Activated CD8-positive, alpha-beta memory T cell treated with anti-CD3 and anti-CD28 coated beads, Interleukin-2, amount 10 ng/mL, durations not matched to agents 7 days and 5 days (primary cell): ENCODE results near the gene KLK1. TPM values are rescaled to one million over a fixed set of nuclear protein-coding genes. Genes with fewer than 3 reads are reported as not detected.
A peak's percentile ranks its signal among the peaks of the same experiment; 100 is the strongest.

Experiments
- ATAC-seq: fragments of 150-1000 bp; cut with Tn5 transposase; one replicate; pipeline ENCODE4 v1.10.0; 2021; ENCODE audit warnings: moderate library complexity
- CTCF ChIA-PET: fragments of 350-600 bp; sonication (Branson Sonifier 250); formaldehyde crosslinking; loops from one replicate; lab custom pipeline; 2021; ENCODE audit warnings: antibody characterized with exemption; lab: Charles Lee
- DNase-seq: peaks from one replicate; pipeline ENCODE4 v3.0.0-alpha.2; 2020
- H3K27ac Mint-ChIP-seq: one replicate; pipeline ENCODE4 v1.8.0; 2021; ENCODE audit warnings: mild to moderate bottlenecking, mixed read lengths
- H3K27me3 Mint-ChIP-seq: one replicate; pipeline ENCODE4 v1.8.0; 2021; ENCODE audit warnings: mixed read lengths
- H3K36me3 Mint-ChIP-seq: one replicate; pipeline ENCODE4 v1.8.0; 2021; ENCODE audit warnings: mild to moderate bottlenecking, mixed read lengths
- H3K4me1 Mint-ChIP-seq: one replicate; pipeline ENCODE4 v1.8.0; 2021; ENCODE audit warnings: mixed read lengths
- H3K4me3 Mint-ChIP-seq: one replicate; pipeline ENCODE4 v1.8.0; 2021; ENCODE audit warnings: mild to moderate bottlenecking, moderate library complexity, mixed read lengths
- H3K9me3 Mint-ChIP-seq: one replicate; pipeline ENCODE4 v1.8.0; 2022; ENCODE audit warnings: low read depth, mixed read lengths
- total RNA-seq, 2 experiments: library from RNA; stranded (reverse); gene quantifications; one replicate each; pipeline ENCODE4 v1.2.3, GENCODE V29; 2021

Gene KLK1
- total RNA-seq: 1 to 10 TPM; 3.0 to 3.2 TPM

DNA sequence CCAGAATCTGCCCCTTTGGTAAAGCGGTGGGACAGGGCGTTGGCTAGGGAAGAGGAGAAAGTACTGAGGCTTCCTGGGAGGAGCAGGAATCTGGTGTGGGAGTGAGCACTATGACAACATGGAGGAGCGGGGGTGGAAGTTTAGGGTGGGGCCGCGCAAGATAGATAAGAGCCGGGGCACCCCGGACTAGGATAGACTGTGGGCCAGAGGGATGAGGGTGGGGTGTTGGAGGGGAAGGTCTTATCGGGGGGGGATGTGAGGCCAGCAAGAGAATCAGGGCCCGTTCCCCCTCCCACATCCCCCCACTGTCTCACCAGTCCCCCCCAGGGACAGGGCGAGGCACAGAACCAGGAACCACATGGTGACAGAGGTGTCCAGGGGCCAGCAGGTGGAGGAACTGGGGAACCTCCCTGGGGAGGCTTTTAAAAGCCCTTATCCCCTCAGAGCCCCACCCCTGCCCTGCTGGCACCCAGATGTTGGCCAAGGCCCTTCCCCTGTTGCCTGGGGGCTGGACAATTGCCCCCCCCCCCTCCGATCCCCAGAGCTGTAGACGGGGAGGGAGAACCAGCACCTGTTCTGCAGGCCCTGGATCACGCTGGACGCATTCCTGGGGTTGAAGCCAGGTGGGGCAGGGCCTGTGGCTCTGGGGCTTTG, at the start of gene KLK1:
Gene KLK1 (minus strand): TSS at position 399 of the 654 bp plus-strand sequence. CDS start 39 bp downstream, at position 360.
- no peak within 1 kb of the TSS for H3K4me3 Mint-ChIP-seq
- H3K9me3 Mint-ChIP-seq: no peaks in the 10 kb centered on the region
- CTCF ChIA-PET: interaction anchor here (1.0 kb wide), 1 partner anchor 98 kb away, joined by 3 read pairs; no protein-coding TSS in a partner anchor
- H3K36me3 Mint-ChIP-seq: no peaks in the 10 kb centered on the region
- H3K27me3 Mint-ChIP-seq: peaks cover 44% of the 10 kb centered on the region
- no peak within 1 kb of the TSS for H3K27ac Mint-ChIP-seq
- DNase-seq (no peak), ATAC-seq (no peak)
- peaks cover 24% of the 10 kb centered on the region for H3K4me1 Mint-ChIP-seq

DNA sequence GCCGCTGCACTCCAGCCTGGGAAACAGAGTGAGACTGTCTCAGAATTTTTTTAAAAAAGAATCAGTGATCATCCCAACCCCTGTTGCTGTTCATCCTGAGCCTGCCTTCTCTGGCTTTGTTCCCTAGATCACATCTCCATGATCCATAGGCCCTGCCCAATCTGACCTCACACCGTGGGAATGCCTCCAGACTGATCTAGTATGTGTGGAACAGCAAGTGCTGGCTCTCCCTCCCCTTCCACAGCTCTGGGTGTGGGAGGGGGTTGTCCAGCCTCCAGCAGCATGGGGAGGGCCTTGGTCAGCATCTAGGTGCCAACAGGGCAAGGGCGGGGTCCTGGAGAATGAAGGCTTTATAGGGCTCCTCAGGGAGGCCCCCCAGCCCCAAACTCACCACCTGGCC, 49.5 kb upstream of the KLK1 start, which contains the start of gene KLK2:
Gene KLK2 (plus strand): TSS at position 384 of the 400 bp plus-strand sequence. CDS start 35 bp downstream, outside the sequence.
- CTCF ChIA-PET: interaction anchor here (1.3 kb wide), 1 partner anchor 49 kb away, joined by 3 read pairs; no protein-coding TSS in a partner anchor
- Mint-ChIP-seq H3K27me3 (peaks cover 17% of the 10 kb centered on the region), H3K9me3 (no peaks in the 10 kb centered on the region), H3K36me3 (no peaks in the 10 kb centered on the region), H3K27ac (no peak within 1 kb of the TSS), H3K4me1 (no peaks in the 10 kb centered on the region), H3K4me3 (no peak within 1 kb of the TSS)
- ATAC-seq (no peak), DNase-seq (no peak)

DNA sequence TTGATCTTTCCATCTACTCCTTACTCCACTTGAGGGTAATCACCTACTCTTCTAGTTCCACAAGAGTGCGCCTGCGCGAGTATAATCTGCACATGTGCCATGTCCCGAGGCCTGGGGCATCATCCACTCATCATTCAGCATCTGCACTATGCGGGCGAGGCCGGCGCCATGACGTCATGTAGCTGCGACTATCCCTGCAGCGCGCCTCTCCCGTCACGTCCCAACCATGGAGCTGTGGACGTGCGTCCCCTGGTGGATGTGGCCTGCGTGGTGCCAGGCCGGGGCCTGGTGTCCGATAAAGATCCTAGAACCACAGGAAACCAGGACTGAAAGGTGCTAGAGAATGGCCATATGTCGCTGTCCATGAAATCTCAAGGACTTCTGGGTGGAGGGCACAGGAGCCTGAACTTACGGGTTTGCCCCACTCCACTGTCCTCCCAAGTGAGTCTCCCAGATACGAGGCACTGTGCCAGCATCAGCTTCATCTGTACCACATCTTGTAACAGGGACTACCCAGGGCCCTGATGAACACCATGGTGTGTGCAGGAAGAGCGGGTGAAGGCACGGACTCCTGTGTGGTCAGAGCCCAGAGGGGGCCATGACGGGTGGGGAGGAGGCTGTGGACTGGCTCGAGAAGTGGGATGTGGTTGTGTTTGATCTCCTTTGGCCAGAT, 47.0 kb upstream of the KLK1 start:
- no peak overlapping the region for H3K4me3 Mint-ChIP-seq
- ATAC-seq (no peak), DNase-seq (peak; percentile 44)
- no peaks in the 10 kb centered on the region for H3K4me1 Mint-ChIP-seq
- H3K9me3 Mint-ChIP-seq: no peaks in the 10 kb centered on the region
- no peaks in the 10 kb centered on the region for H3K36me3 Mint-ChIP-seq
- no peak overlapping the region for H3K27ac Mint-ChIP-seq
- CTCF ChIA-PET: interaction anchor here (0.6 kb wide), 1 partner anchor 63 kb away, joined by 3 read pairs; no protein-coding TSS in a partner anchor
- peaks cover 26% of the 10 kb centered on the region for H3K27me3 Mint-ChIP-seq

DNA sequence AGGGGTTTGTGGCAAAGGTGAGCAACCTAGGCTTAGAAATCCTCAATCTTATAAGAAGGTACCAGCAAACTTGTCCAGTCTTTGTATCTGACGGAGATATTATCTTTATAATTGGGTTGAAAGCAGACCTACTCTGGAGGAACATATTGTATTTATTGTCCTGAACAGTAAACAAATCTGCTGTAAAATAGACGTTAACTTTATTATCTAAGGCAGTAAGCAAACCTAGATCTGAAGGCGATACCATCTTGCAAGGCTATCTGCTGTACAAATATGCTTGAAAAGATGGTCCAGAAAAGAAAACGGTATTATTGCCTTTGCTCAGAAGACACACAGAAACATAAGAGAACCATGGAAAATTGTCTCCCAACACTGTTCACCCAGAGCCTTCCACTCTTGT, 45.9 kb upstream of the KLK1 start:
- ATAC-seq: no peak
- Mint-ChIP-seq H3K27me3 (peaks cover 29% of the 10 kb centered on the region), H3K9me3 (no peaks in the 10 kb centered on the region), H3K36me3 (no peaks in the 10 kb centered on the region), H3K27ac (no peak overlapping the region), H3K4me3 (no peak overlapping the region), H3K4me1 (no peaks in the 10 kb centered on the region)
- DNase-seq: no peak
- CTCF ChIA-PET: no interaction called here

DNA sequence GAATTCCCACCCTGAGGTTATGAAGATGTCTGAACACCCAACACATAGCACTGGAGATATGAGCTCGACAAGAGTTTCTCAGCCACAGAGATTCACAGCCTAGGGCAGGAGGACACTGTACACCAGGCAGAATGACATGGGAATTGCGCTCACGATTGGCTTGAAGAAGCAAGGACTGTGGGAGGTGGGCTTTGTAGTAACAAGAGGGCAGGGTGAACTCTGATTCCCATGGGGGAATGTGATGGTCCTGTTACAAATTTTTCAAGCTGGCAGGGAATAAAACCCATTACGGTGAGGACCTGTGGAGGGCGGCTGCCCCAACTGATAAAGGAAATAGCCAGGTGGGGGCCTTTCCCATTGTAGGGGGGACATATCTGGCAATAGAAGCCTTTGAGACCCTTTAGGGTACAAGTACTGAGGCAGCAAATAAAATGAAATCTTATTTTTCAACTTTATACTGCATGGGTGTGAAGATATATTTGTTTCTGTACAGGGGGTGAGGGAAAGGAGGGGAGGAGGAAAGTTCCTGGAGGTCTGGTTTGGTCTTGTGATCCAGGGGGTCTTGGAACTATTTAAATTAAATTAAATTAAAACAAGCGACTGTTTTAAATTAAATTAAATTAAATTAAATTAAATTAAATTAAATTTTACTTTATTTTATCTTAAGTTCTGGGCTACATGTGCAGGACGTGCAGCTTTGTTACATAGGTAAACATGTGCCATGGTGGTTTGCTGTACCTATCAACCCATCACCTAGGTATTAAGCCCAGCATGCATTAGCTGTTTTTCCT, 38.1 kb upstream of the KLK1 start:
- Mint-ChIP-seq H3K4me3 (no peak overlapping the region), H3K36me3 (no peaks in the 10 kb centered on the region), H3K27ac (no peak overlapping the region), H3K9me3 (no peaks in the 10 kb centered on the region), H3K27me3 (peaks cover 30% of the 10 kb centered on the region), H3K4me1 (no peaks in the 10 kb centered on the region)
- ATAC-seq (no peak), DNase-seq (no peak)
- CTCF ChIA-PET: no interaction called here

DNA sequence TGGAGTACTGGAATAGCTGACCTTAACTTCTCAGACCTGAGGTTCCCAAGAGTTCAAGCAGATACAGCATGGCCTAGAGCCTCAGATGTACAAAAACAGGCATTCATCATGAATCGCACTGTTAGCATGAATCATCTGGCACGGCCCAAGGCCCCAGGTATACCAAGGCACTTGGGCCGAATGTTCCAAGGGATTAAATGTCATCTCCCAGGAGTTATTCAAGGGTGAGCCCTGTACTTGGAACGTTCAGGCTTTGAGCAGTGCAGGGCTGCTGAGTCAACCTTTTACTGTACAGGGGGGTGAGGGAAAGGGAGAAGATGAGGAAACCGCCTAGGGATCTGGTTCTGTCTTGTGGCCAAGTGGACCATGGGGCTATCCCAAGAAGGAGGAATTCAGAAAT, 37.4 kb upstream of the KLK1 start:
- no peaks in the 10 kb centered on the region for H3K4me1 Mint-ChIP-seq
- CTCF ChIA-PET: no interaction called here
- H3K9me3 Mint-ChIP-seq: no peaks in the 10 kb centered on the region
- H3K27ac Mint-ChIP-seq: no peak overlapping the region
- H3K36me3 Mint-ChIP-seq: no peaks in the 10 kb centered on the region
- no peak for DNase-seq
- ATAC-seq: no peak
- H3K4me3 Mint-ChIP-seq: no peak overlapping the region
- peaks cover 24% of the 10 kb centered on the region for H3K27me3 Mint-ChIP-seq

DNA sequence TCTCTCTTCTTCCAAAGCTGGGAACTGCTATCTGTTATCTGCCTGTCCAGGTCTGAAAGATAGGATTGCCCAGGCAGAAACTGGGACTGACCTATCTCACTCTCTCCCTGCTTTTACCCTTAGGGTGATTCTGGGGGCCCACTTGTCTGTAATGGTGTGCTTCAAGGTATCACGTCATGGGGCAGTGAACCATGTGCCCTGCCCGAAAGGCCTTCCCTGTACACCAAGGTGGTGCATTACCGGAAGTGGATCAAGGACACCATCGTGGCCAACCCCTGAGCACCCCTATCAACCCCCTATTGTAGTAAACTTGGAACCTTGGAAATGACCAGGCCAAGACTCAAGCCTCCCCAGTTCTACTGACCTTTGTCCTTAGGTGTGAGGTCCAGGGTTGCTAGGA, 36.3 kb upstream of the KLK1 start:
- ATAC-seq: no peak
- no peak overlapping the region for H3K27ac Mint-ChIP-seq
- DNase-seq: no peak
- no peaks in the 10 kb centered on the region for H3K36me3 Mint-ChIP-seq
- H3K9me3 Mint-ChIP-seq: no peaks in the 10 kb centered on the region
- H3K27me3 Mint-ChIP-seq: peaks cover 23% of the 10 kb centered on the region
- H3K4me1 Mint-ChIP-seq: no peaks in the 10 kb centered on the region
- CTCF ChIA-PET: no interaction called here
- no peak overlapping the region for H3K4me3 Mint-ChIP-seq

DNA sequence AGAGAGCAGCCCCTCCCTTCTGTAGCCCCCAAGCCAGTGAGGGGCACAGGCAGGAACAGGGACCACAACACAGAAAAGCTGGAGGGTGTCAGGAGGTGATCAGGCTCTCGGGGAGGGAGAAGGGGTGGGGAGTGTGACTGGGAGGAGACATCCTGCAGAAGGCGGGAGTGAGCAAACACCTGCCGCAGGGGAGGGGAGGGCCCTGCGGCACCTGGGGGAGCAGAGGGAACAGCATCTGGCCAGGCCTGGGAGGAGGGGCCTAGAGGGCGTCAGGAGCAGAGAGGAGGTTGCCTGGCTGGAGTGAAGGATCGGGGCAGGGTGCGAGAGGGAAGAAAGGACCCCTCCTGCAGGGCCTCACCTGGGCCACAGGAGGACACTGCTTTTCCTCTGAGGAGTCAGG, 35.3 kb upstream of the KLK1 start:
- ATAC-seq (no peak), DNase-seq (no peak)
- Mint-ChIP-seq H3K9me3 (no peaks in the 10 kb centered on the region), H3K4me3 (no peak overlapping the region), H3K36me3 (no peaks in the 10 kb centered on the region), H3K4me1 (no peaks in the 10 kb centered on the region), H3K27ac (no peak overlapping the region), H3K27me3 (peaks cover 27% of the 10 kb centered on the region)
- CTCF ChIA-PET: no interaction called here

DNA sequence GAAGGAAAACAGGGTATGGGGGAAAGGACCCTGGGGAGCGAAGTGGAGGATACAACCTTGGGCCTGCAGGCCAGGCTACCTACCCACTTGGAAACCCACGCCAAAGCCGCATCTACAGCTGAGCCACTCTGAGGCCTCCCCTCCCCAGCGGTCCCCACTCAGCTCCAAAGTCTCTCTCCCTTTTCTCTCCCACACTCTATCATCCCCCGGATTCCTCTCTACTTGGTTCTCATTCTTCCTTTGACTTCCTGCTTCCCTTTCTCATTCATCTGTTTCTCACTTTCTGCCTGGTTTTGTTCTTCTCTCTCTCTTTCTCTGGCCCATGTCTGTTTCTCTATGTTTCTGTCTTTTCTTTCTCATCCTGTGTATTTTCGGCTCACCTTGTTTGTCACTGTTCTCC, 33.8 kb upstream of the KLK1 start:
- H3K4me1 Mint-ChIP-seq: no peaks in the 10 kb centered on the region
- DNase-seq (no peak), ATAC-seq (no peak)
- H3K36me3 Mint-ChIP-seq: no peaks in the 10 kb centered on the region
- CTCF ChIA-PET: no interaction called here
- H3K4me3 Mint-ChIP-seq: no peak overlapping the region
- H3K27me3 Mint-ChIP-seq: peaks cover 24% of the 10 kb centered on the region
- no peak overlapping the region for H3K27ac Mint-ChIP-seq
- no peaks in the 10 kb centered on the region for H3K9me3 Mint-ChIP-seq

DNA sequence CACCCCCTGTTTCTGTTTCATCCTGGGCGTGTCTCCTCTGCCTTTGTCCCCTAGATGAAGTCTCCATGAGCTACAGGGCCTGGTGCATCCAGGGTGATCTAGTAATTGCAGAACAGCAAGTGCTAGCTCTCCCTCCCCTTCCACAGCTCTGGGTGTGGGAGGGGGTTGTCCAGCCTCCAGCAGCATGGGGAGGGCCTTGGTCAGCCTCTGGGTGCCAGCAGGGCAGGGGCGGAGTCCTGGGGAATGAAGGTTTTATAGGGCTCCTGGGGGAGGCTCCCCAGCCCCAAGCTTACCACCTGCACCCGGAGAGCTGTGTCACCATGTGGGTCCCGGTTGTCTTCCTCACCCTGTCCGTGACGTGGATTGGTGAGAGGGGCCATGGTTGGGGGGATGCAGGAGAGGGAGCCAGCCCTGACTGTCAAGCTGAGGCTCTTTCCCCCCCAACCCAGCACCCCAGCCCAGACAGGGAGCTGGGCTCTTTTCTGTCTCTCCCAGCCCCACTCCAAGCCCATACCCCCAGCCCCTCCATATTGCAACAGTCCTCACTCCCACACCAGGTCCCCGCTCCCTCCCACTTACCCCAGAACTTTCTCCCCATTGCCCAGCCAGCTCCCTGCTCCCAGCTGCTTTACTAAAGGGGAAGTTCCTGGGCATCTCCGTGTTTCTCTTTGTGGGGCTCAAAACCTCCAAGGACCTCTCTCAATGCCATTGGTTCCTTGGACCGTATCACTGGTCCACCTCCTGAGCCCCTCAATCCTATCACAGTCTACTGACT, 31.2 kb upstream of the KLK1 start, which contains the start of gene KLK3:
Gene KLK3 (plus strand): TSS at position 280 of the 775 bp plus-strand sequence. CDS start 41 bp downstream, at position 321.
- no peaks in the 10 kb centered on the region for H3K36me3 Mint-ChIP-seq

DNA sequence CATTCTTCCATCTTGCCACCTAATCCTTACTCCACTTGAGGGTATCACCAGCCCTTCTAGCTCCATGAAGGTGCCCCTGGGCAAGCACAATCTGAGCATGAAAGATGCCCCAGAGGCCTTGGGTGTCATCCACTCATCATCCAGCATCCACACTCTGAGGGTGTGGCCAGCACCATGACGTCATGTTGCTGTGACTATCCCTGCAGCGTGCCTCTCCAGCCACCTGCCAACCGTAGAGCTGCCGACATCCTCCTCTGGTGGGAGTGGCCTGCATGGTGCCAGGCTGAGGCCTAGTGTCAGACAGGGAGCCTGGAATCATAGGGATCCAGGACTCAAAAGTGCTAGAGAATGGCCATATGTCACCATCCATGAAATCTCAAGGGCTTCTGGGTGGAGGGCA, 28.0 kb upstream of the KLK1 start:
- DNase-seq: no peak
- Mint-ChIP-seq H3K27ac (no peak overlapping the region), H3K36me3 (no peaks in the 10 kb centered on the region), H3K9me3 (no peaks in the 10 kb centered on the region), H3K4me3 (no peak overlapping the region), H3K27me3 (peaks cover 18% of the 10 kb centered on the region), H3K4me1 (no peaks in the 10 kb centered on the region)
- ATAC-seq: no peak
- CTCF ChIA-PET: no interaction called here

More for the DNA sequence above, 31.2 kb upstream of the KLK1 start, which contains the start of gene KLK3:
- Mint-ChIP-seq H3K9me3 (no peaks in the 10 kb centered on the region), H3K27ac (no peak within 1 kb of the TSS), H3K4me3 (no peak within 1 kb of the TSS), H3K4me1 (no peaks in the 10 kb centered on the region), H3K27me3 (peaks cover 25% of the 10 kb centered on the region)
- DNase-seq (no peak), ATAC-seq (no peak)
- CTCF ChIA-PET: no interaction called here

DNA sequence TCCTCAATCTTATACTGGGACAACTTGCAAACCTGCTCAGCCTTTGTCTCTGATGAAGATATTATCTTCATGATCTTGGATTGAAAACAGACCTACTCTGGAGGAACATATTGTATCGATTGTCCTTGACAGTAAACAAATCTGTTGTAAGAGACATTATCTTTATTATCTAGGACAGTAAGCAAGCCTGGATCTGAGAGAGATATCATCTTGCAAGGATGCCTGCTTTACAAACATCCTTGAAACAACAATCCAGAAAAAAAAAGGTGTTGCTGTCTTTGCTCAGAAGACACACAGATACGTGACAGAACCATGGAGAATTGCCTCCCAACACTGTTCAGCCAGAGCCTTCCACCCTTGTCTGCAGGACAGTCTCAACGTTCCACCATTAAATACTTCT, 27.2 kb upstream of the KLK1 start:
- Mint-ChIP-seq H3K4me1 (no peaks in the 10 kb centered on the region), H3K4me3 (no peak overlapping the region), H3K27me3 (peaks cover 20% of the 10 kb centered on the region), H3K27ac (no peak overlapping the region), H3K9me3 (no peaks in the 10 kb centered on the region), H3K36me3 (no peaks in the 10 kb centered on the region)
- DNase-seq (no peak), ATAC-seq (no peak)
- CTCF ChIA-PET: interaction anchor here (1.3 kb wide), 1 partner anchor 71 kb away, joined by 3 read pairs; no protein-coding TSS in a partner anchor
